ENCODE results near the gene TRIM72.

Gene TRIM72

DNA sequence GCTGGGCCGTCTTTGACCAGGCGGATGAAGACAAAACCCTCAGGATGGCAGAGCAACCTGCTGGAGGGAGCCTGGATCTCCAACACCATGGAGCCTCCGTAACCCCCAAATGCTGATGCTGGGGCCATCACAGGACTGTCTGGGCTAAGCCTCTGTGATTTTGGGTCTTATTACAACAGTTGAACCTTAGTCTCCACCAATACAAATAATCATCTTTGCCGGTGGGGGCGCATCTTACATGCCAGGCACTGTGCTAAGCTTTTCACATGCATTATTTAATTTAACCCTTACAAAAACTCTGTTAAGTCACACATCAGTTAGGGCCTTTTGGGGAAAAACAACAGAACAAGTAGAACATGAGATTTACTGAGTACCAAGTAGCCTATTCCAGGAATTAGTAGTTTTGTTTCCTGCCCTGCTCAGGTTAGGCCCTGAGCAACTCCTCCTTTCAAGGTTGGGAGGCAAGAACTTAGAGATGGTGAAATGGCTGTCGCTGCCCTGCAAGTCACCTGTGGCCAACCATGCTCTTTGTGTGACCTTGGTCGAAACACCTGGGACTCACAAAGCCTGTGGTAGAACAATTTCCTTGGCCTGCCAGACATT is 37.0 kb downstream of the TRIM72 start:
- TF ChIP-seq, protein P1, sequence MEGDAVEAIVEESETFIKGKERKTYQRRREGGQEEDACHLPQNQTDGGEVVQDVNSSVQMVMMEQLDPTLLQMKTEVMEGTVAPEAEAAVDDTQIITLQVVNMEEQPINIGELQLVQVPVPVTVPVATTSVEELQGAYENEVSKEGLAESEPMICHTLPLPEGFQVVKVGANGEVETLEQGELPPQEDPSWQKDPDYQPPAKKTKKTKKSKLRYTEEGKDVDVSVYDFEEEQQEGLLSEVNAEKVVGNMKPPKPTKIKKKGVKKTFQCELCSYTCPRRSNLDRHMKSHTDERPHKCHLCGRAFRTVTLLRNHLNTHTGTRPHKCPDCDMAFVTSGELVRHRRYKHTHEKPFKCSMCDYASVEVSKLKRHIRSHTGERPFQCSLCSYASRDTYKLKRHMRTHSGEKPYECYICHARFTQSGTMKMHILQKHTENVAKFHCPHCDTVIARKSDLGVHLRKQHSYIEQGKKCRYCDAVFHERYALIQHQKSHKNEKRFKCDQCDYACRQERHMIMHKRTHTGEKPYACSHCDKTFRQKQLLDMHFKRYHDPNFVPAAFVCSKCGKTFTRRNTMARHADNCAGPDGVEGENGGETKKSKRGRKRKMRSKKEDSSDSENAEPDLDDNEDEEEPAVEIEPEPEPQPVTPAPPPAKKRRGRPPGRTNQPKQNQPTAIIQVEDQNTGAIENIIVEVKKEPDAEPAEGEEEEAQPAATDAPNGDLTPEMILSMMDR (IDR thresholded peaks at IDR 0.05; ENCODE audit: extremely low read depth, missing control alignments): no peak
- DNase-seq (ENCODE audit: low spot score): no peak

DNA sequence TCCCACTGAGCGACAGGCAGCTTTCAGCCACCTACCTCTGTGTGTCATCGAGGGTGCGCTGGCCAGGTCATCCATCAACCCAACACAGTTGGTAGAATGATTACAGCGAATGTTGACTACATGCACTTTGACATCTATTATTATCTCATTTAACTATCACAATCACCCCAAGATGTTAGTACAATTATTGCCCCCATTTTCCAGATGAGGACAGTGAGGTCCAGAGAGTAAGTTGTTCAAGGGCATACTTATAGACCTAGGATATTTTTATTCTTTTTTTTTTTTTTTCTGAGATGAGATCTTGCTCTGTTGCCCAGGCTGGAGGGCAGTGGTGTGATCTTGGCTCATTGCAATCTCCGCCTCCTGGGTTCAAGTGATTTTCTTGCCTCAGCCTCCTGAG is 37.5 kb downstream of the TRIM72 start:
- DNase-seq (ENCODE audit: low spot score): no peak
- TF ChIP-seq, protein P1 (IDR thresholded peaks at IDR 0.05; ENCODE audit: extremely low read depth, missing control alignments): no peak

DNA sequence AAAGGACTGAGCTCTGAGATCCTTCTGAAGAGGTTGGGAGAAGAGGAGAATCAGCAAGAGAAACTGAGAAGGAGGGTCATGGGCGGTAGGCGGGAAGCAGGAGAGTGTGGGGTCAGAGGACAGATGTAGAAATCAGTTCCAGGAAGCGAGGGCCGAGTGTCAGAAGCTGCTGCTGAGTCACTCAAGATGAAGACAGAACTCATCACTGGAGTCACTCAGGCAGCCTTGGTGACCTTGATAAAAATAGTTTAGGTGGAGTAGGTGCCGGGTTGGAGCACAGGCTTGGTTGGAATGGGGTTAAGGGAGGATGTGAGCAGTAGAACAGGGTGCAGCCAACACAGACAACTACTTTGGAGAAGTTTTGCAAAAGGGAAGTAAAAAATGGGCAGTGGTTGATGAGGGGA is 39.7 kb downstream of the TRIM72 start:
- DNase-seq (ENCODE audit: low spot score): no peak
- TF ChIP-seq, protein P1 (IDR thresholded peaks at IDR 0.05; ENCODE audit: extremely low read depth, missing control alignments): no peak

DNA sequence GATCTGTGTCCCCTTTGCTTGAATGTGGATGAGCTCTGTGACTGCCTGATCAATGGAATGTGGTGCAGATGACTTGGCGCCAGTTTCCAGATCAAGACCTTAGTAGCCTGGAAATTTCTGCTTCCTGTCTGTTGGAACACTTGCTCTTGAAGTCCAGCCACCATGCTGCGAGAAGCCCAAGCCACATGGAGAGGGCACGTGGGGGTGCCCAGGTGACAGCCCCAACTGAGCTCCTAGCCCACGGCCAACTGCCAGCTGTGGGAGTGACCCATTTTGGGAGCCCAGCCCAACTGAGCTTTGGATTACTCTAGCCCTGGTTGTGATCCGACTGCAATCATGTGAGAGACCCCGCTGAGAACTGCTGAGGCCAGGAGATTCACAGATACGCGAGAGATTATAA is 42.5 kb downstream of the TRIM72 start:
- TF ChIP-seq, protein P1 (IDR thresholded peaks at IDR 0.05; ENCODE audit: extremely low read depth, missing control alignments): no peak

DNA sequence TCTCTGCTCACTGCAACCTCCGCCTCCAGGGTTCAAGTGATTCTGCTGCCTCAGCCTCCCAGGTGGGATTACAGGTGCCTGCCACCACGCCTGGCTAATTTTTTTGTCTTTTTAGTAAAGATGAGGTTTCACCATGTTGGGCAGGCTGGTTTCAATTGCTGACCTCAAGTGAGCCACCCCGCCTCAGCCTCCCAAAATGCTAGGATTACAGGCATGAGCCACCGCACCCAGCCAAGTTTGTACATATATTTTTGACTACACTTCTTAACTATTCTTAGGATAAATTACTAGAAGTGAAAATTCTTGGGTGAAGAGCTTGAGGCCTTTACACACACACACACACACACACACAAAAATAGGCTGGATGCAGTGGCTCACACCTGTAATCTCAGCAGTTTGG is 44.4 kb downstream of the TRIM72 start:
- TF ChIP-seq, protein P1 (IDR thresholded peaks at IDR 0.05; ENCODE audit: extremely low read depth, missing control alignments): no peak
- no peak for DNase-seq (ENCODE audit: low spot score)

More for the DNA sequence above, 42.5 kb downstream of the TRIM72 start:
- no peak for DNase-seq (ENCODE audit: low spot score)

DNA sequence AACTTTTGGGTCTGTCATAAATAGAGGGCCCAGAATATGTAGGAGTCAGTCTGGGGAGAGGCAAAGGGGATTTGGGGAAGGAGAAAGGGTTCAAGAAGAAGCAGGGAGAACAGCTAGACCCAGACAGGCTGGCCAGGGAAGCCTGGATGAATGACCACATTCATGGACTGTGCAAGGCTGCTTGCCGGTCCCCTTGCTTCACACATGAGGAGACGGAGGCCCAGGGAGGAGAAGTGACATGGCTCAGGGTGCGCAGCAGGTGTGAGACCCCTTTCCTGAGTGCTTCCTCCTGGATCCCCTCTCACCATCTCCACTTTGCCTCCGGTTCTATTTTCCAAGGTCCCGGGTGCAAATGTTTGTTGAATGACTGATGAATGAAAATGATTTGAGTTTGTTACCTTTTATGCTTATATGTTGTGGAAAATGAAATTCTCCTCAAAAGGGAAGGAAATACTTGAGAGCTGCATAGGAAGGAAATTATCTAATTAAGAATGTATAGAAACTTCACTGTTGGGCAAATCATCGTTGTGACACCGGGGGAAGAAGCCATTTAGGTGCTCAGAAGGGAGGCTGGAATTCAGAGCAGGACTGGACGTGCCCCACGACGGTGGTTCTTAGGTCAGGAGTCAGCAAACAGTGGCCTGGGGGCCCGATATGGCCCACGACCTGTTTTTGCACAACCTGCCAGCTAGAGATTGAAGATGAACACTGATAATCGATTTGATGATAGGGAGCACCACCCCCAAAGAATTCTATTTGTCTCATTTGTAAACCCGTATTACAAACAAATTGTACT is 46.4 kb downstream of the TRIM72 start:
- no peak for DNase-seq (ENCODE audit: low spot score)
- TF ChIP-seq, protein P1 (IDR thresholded peaks at IDR 0.05; ENCODE audit: extremely low read depth, missing control alignments): no peak

DNA sequence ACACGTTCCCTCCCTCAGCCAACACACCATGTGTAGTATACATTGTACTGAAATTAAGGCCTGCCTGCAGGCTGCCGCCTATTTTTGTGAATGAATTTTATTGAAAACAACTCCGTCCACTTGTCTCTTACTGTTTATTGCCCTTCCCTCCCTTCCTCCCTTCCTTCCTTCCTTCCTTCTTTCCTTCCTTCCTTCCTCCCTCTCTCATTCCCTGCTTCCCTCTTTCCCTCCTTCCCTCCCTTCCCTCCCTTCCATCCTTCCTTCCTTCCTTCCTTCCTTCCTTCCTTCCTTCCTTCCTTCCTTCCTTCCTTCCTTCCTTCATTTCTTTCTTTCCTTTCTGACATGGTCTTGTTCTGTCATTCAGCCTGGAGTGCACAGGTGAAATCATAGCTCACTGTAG is 48.2 kb downstream of the TRIM72 start:
- TF ChIP-seq, protein P1 (IDR thresholded peaks at IDR 0.05; ENCODE audit: extremely low read depth, missing control alignments): no peak
- DNase-seq (ENCODE audit: low spot score): no peak
